HuH-7 (cell line): Measurements from ENCODE around the gene FAM168A.
A peak's percentile ranks its signal among the peaks of the same experiment; 100 is the strongest.

Experiments used
- DNase-seq: peaks from one replicate; pipeline ENCODE4 v3.0.0; 2011; ENCODE audit warnings: low spot score

Gene FAM168A

DNA sequence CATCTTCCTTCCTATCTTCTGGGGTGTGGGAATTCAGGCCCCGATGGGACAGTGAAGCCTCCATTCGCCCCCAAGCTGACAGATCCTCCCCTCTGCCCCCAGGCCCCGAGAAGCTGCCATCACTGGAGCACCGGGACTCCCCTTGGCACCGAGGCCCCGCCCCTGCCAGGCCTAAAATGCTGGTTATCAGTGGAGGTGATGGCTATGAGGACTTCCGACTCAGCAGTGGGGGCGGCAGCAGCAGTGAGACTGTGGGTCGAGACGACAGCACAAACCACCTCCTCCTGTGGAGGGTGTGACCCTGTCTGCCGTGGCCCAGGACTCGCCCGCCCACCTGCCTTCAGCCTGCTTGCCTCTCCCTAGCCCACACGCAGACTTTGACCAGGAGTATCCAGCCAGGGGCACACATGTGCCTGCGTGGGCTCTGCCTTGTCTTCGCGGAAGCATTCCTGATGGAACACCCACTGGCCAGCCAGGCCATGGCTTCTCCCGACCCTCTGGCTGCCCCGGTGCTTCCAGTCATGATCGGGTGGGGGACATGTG, 230.4 kb downstream of the FAM168A start:
- no peak for DNase-seq

DNA sequence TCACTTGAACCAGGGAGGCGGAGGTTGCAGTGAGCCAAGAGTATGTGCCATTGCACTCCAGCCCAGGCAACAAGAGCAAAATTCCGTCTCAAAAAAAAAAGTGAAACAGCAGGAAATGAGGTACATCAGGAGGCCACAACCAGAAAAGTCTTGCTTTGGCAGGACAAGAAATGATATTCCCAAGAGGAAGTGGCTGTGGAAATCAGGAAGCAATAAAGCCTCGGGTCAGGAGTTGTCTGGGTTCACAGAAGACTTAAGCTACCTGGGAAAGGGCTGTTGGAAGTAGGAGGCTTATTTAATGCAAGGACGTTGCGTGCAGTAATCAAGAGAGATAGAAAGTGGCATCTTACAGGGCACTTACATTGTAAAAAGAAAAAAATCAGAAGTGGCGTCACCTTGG, 231.0 kb downstream of the FAM168A start:
- DNase-seq = no peak

DNA sequence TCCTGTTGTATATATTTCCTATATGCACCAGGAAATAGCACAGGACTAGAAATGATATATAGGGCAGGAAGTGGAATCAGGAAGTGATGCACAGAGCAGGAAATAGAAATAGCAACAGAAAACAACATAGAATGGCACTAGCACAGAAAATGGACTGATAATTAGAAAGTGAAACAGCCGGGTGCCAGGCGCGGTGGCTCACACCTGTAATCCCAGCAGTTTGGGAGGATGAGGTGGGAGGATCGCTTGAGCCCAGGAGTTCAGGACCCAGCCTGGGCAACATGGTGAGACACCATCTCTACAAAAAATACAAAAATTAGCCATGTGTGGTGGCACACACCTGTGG, 231.7 kb downstream of the FAM168A start:
- DNase-seq = no peak

DNA sequence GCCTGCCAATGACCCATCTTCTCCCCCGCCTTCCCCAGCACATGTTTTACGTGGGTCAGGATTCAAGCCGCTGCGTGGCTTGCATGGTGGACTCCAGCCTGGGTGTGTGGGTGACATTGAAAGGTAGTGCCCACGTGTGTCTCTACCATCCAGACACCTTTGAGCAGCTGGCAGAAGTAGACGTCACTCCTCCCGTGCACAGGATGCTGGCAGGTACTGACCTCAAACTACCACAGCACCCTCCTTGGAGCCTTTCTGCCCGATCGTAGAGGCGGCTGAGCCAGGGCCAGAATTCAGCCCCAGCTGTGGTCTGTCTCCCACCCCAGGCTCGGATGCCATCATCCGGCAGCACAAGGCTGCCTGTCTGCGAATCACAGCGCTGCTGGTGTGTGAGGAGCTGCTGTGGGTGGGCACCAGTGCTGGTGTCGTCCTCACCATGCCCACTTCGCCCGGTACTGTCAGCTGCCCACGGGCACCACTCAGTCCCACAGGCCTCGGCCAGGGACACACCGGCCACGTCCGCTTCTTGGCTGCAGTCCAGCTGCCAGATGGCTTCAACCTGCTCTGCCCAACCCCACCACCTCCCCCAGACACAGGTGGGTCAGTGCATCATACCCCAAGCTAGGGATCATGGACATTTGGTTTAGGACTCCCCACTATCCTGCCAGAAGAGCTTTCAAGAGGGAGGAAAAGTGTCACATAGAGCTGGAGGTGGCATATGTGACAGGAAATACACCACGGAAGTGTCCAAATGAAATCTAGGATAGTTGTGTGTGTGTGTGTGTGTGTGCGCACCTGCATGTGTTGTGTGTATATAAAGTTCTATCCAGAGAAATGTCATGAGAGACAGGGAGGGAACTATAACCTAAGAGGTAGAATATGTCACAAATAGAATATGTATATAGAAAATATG, 232.3 kb downstream of the FAM168A start:
- no peak for DNase-seq

DNA sequence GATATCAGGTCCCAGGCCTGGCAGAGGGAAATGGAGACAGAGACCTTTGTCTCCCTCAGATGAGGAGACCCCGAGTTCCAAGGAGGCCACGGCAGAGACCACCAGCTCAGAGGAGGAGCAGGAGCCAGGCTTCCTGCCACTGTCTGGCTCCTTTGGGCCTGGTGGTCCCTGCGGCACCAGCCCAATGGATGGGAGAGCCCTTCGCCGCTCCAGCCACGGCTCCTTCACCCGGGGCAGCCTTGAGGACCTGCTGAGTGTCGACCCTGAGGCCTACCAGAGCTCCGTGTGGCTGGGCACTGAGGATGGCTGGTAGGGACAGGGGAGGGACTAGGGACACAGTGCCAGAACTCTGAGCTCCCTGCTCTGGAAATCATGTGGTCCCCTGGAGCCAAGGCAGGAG, 234.8 kb downstream of the FAM168A start:
- DNase-seq = no peak

DNA sequence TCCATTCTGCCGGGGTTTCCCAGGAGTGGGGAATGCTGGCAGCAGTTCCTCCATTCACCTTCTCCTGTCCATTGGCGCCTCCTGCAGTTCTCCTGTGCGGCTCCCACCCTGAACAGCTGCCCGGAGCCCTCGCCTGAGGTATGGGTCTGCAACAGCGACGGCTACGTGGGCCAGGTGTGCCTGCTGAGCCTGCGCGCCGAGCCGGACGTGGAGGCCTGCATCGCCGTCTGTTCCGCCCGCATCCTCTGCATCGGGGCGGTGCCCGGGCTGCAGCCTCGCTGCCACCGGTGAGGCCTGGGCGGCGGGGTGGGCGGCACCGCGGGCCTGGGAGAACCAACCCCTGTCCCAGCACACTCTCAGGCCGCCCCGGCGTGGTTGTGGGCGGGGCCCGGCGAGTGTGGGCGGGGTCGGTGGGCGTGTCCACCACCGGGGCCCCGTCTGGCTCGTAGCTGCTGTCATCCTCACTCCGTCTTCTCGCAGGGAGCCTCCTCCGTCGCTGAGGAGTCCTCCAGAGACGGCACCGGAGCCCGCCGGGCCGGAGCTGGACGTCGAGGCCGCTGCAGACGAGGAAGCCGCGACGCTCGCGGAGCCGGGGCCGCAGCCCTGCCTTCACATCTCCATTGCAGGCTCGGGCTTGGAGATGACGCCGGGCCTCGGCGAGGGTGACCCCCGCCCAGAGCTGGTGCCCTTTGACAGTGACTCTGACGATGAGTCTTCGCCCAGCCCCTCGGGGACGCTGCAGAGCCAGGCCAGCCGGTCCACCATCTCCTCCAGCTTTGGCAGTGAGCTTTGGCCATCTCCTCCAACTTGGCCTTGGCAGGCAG, 235.7 kb downstream of the FAM168A start:
- no peak for DNase-seq

DNA sequence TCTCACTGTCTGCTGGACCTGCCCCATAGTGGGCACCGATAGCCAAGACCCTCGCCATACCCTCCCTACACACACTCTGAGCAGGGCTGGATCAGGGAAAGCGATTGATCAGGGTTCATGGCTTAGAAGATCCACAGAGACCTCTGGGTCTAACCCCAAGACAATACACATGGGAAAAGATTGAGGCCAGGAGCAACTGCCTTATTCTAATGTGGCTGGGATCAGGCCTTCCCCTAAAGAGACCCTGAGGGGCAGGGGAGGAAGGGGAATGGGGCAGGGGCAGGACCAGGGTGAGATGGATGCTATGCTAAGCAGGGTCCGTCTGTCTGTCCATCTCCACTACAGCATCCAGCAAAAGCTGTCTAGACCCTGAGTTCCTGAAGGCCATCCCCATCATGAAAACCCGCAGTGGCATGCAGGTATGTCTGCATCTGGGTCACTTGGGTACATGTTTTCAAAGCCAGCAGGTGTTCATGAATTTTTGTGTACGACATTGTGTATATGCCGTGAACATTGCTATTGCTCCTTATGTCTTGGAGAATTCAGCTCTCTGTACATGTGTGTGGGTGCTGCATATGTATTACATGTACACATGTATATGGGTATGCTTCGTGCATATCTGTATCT, 237.1 kb downstream of the FAM168A start:
- no peak for DNase-seq

DNA sequence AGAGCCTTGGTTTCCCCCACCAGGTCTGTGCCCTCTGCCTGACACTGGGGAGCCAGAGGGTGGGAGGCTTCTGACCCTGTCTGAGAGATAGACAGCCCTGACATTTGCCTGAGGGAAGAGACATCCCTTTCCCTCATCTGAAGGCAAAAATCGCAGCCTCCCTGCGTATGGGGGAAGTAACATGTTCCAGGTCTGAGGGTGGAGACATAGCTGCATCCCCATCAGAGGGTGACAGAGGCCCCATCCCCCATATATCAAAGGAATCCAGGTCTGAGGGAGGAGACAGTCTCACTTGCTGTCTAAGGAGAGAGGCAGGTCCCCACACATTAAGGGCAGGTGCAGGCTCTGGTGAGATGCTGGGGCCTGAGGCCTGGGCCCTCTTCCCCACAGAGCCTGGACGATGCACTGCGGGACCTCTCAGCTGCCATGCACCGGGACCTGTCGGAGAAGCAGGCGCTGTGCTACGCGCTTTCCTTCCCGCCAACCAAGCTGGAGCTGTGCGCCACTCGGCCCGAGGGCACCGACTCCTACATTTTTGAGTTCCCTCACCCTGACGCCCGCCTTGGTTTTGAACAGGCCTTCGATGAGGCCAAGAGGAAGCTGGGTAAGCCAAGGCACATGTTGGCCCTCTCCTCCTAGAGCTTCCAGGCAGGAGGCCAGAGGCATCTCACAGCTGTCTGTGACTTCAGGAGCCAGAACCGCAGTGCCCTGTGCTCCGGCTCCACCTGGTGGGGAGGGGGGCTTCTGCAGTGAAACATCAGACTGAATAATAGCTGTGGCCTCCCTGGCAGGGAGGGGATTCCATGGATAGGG, 237.8 kb downstream of the FAM168A start:
- DNase-seq = peak; percentile 77

DNA sequence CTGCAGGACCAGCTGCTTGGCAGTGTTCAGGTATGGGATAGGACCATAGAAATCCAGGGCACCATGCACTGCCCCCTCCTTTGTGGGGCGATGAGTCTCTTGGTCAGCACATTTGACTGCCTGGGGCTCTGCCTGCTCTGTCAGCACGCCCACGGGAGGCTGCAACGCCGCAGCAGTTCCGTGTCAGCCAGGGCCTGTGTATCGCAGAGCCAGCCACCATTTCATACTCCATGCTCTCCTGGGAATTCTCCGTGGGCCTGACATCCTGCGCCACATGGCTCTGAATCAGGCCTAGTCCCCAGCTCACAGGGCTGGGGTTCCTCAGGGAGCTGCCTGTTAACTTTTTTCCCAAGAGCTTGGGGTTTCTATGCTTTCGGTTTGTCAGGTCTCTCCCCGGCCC, 238.6 kb downstream of the FAM168A start:
- DNase-seq = no peak

DNA sequence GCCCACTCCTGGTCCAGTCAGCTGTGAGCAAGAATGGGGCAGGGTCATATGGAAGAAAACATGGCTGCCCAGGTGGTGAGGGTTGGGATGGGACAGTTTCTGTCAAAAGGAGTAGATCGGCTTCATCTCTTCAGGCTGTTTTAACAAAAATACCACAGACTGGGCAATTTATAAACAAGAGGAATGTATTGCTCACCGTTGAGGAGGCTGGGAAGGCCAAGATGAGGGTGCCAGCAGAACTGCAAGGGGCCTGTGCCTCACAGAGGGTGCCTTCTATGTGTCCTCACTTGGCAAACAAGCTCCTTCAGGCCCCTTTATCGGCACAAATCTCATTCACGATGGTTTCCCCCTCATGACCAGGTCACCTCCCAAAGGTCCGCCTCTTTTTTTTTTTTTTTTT, 239.8 kb downstream of the FAM168A start:
- no peak for DNase-seq

DNA sequence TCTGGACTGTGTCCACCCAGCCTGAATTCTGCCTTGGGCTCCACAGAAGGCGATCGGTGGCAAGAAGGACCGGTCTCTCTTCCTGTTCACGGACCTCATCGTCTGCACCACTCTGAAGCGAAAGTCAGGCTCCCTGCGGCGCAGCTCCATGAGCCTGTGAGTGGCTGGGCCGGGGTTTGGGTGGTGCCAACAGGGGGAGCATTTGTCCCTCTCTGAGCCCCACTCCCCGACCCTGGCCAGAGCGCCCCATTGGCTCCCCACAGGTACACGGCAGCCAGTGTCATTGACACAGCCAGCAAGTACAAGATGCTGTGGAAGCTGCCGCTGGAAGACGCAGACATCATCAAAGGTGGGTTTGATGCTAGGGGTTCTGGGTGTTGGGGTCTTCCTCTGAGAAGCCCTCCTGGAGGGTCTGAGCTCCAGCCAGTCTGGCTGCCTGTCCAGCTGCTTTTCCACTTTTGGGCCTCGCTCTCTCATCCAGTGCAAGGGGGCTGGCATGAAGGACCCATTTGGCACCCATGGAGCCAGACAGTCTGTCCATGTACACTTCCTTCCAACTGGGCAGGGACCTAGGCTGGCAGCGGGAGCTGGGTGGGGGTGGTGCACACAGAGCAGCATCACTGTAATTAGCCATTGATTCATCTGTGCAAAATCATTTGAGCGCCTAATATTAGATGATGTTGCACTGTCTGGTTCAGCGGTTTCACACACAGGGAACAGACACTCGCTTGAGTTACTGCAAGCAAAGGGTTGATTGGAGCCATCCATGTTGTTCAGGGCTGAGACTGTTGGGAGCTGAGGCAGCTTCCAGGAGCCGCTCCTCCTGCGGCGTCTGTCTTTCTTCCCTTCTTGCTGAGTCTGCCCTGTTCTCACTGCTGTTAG, 240.7 kb downstream of the FAM168A start:
- DNase-seq = no peak

DNA sequence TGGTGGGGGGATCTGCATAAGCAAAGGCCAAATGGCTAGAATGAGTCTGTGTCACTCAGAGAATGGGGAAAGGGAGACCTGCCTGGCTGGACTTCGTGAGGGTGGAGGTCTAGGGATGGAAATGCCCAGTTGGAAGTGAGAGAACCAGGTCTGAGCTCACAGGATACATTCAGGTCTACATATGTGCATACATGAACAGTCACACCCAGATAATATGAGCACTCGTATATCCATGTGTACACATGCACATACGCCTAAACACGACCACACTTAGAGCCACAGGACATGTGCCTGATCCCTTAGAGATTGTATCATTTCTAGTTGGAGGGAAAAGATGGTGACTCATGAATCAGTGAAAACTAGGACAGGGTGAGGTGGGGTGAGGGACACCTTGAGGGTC, 242.8 kb downstream of the FAM168A start:
- no peak for DNase-seq

DNA sequence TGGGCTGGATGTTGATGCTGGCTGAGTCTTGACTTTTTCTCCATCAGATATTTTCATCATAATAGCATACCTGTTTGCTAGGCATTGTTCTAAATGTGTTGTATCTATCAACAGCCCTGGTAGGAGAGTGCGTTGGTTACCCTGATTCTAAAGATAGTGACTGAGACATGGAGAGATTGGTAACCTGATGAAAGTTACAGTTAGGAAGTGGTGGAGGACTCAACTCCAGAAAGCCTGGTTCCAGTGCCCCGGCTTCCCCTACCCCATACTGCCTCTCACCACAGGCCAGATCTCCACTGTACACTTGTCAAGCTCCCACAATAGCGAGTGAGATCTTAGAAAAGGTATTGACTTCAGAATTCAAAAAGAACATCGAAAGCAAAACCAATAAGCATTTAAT, 244.5 kb downstream of the FAM168A start:
- no peak for DNase-seq

DNA sequence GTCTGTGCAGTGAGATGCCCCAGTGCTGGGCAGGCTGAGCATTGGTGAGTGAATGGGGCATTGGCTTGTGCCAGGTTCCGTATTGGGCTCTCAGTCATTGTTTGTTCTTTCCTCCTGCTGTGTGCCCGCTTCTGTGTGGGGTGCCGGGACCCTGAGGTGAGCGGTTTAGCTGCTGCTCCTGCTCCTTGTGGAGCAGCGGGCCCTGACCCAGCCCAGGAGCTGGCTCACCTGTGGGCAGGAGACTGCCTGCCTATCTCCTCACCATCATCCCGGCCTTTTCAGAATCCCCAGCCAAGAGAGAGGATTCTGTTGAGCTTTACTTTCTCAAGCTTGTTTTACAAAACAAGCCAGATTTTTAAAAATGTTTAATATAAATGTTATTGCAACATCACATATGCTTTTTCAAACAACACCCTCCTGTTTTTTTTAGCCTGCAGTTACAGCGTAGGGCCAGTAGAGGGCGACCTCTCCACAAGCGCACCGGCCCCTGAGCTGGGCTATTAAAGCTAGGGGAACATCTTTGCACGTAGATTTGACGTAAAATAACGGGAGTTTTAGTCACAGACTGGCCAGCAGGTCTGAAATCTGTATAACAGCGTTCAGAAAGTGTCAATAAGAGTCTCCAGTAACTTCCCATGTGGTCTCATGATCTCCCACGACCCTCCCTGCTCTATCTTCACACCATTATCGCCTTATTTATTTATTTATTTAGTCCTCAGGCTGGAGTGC, 246.8 kb downstream of the FAM168A start:
- peak; percentile 94 for DNase-seq
